Uterus (tissue), 4 donors: ENCODE measurements around the gene RNF126. TPM values are rescaled to one million over a fixed set of nuclear protein-coding genes. Genes with fewer than 3 reads are reported as not detected.

Experiments
- DNase-seq, 2 donors: peaks; one replicate each; pipeline ENCODE4 v3.0.0-alpha.2; 2019 to 2020
- H3K27ac ChIP-seq, 2 donors: fragments of 200-600 bp; sonication (generic); 1 replicate in 1 of 2; 2 replicates in 1 of 2; pipeline ENCODE4 v1.5.1; 2016 to 2018
- H3K27me3 ChIP-seq, 2 donors: fragments of 200-600 bp; sonication (generic); one replicate each; pipeline ENCODE4 v1.5.1; 2018 to 2019; ENCODE audit warnings: control low read depth in 1 of 2
- H3K36me3 ChIP-seq, 2 donors: fragments of 200-600 bp; sonication (generic); one replicate each; pipeline ENCODE4 v1.5.1; 2019; ENCODE audit warnings: control low read depth in 1 of 2
- H3K4me1 ChIP-seq, 2 donors: fragments of 200-600 bp; sonication (generic); one replicate each; pipeline ENCODE4 v1.5.1; 2018 to 2019; ENCODE audit warnings: control low read depth in 1 of 2
- H3K4me3 ChIP-seq, 2 donors: fragments of 200-600 bp; sonication (generic); 1 replicate in 1 of 2; 2 replicates in 1 of 2; pipeline ENCODE4 v1.5.1; 2018 to 2019; ENCODE audit warnings: mild to moderate bottlenecking in 1 of 2
- H3K9me3 ChIP-seq, 2 donors: fragments of 200-600 bp; sonication (generic); one replicate each; pipeline ENCODE4 v1.5.1; 2019; ENCODE audit warnings: control low read depth in 1 of 2
- CTCF ChIP-seq, 4 experiments: fragments of 200-600 bp in 2 of 4; fragments of 450-650 bp in 2 of 4; sonication (generic) in 2 of 4; IDR thresholded peaks; one replicate each; pipeline ENCODE4 v1.5.1; 2016 to 2019; ENCODE audit warnings: antibody characterized with exemption in 4 of 4, mild to moderate bottlenecking in 2 of 4, moderate library complexity in 1 of 4
- POLR2A ChIP-seq, 2 donors: fragments of 450-650 bp; IDR thresholded peaks; one replicate each; pipeline ENCODE4 v1.6.1; 2016; ENCODE audit warnings: antibody characterized with exemption in 2 of 2, mild to moderate bottlenecking in 1 of 2, moderate library complexity in 1 of 2
- intact Hi-C: fragments of 100-400 bp; cut with DNase I; formaldehyde crosslinking; loops from one replicate; pipeline ENCODE4 v1.15.1; 2023; ENCODE audit warnings: low total_unique reads
- total RNA-seq, 4 donors: library from RNA; depleted of rRNA in 3 of 4; stranded (reverse); fragments of >200 nt in 3 of 4; gene quantifications; one replicate each; pipeline versions ENCODE4 v1.1.0 to v1.2.4, GENCODE V29; 2014 to 2023
- donor health status: DM: yes; HTN: yes; CAD: no.

Gene RNF126
- total RNA-seq, 4 donors from 2014 or later = 9.5 to 44.3 (median 18.2) TPM

- peaks cover 0 to 14% of the 10 kb centered on the region in 2 donors for H3K4me1 ChIP-seq
- TF ChIP-seq CTCF (IDR thresholded peaks at IDR 0.05) (no peak), POLR2A (IDR thresholded peaks at IDR 0.05) (no peak)
- no peaks in the 10 kb centered on the region for H3K27me3 ChIP-seq
- intact Hi-C loops = no loop called here
- peak overlapping the region; percentile 30 to 68 for H3K4me3 ChIP-seq
- peak overlapping the region; percentile 90 to 92 for H3K27ac ChIP-seq
- H3K9me3 ChIP-seq = no peaks in the 10 kb centered on the region
- DNase-seq = peak; percentile 55 to 81
- H3K36me3 ChIP-seq = no peaks in the 10 kb centered on the region
These were observed 16.6 kb upstream of the RNF126 start for GRCh38 chr19:679418-680286.

GRCh38 chr19:678791-679388 is 15.9 kb upstream of the RNF126 start:
- Histone ChIP-seq H3K9me3 (no peaks in the 10 kb centered on the region), H3K27ac (peak overlapping the region; percentile 90 to 92), H3K27me3 (no peaks in the 10 kb centered on the region), H3K4me1 (peaks cover 0 to 14% of the 10 kb centered on the region in 2 donors), H3K36me3 (no peaks in the 10 kb centered on the region), H3K4me3 (peak overlapping the region in 1 of 2 donors; percentile 68)
- intact Hi-C loops = no loop called here
- no peak for TF ChIP-seq POLR2A (IDR thresholded peaks at IDR 0.05)
- TF ChIP-seq CTCF (IDR thresholded peaks at IDR 0.05) = no peak
- DNase-seq = peak in 1 of 2 donors; percentile 23

- DNase-seq = no peak
- peaks cover 0 to 14% of the 10 kb centered on the region in 2 donors for H3K4me1 ChIP-seq
- H3K4me3 ChIP-seq = peak overlapping the region; percentile 42 to 63
- no peak for TF ChIP-seq CTCF (IDR thresholded peaks at IDR 0.05)
- H3K27ac ChIP-seq = peak overlapping the region; percentile 77 to 90
- no peaks in the 10 kb centered on the region for H3K9me3 ChIP-seq
- no peaks in the 10 kb centered on the region for H3K36me3 ChIP-seq
- no peaks in the 10 kb centered on the region for H3K27me3 ChIP-seq
- intact Hi-C loops = no loop called here
These were observed 14.8 kb upstream of the RNF126 start for GRCh38 chr19:677601-678436.

GRCh38 chr19:677201-677600 is 14.2 kb upstream of the RNF126 start:
- peaks cover 0 to 14% of the 10 kb centered on the region in 2 donors for H3K4me1 ChIP-seq
- H3K9me3 ChIP-seq = no peaks in the 10 kb centered on the region
- TF ChIP-seq POLR2A (IDR thresholded peaks at IDR 0.05) (no peak), CTCF (IDR thresholded peaks at IDR 0.05) (no peak)
- no peaks in the 10 kb centered on the region for H3K27me3 ChIP-seq
- H3K4me3 ChIP-seq = peak overlapping the region; percentile 42 to 63
- DNase-seq = peak; percentile 80 to 86
- intact Hi-C loops = no loop called here
- peak overlapping the region; percentile 77 to 90 for H3K27ac ChIP-seq
- no peaks in the 10 kb centered on the region for H3K36me3 ChIP-seq
